HG02759 (cell line): ENCODE data around the gene FAM193A.
"Not testable (repeated sequence)": the region's sequence is repeated elsewhere in the genome, so short reads cannot be mapped to it uniquely, and the experiment has no call there.

Experiments
- ATAC-seq: cut with Tn5 transposase; IDR thresholded peaks from one replicate; pipeline ENCODE4 v1.9.1; 2021; ENCODE audit warnings: mild to moderate bottlenecking, moderate library complexity; ENCODE audit not compliant: unreplicated experiment

The FAM193A gene

DNA sequence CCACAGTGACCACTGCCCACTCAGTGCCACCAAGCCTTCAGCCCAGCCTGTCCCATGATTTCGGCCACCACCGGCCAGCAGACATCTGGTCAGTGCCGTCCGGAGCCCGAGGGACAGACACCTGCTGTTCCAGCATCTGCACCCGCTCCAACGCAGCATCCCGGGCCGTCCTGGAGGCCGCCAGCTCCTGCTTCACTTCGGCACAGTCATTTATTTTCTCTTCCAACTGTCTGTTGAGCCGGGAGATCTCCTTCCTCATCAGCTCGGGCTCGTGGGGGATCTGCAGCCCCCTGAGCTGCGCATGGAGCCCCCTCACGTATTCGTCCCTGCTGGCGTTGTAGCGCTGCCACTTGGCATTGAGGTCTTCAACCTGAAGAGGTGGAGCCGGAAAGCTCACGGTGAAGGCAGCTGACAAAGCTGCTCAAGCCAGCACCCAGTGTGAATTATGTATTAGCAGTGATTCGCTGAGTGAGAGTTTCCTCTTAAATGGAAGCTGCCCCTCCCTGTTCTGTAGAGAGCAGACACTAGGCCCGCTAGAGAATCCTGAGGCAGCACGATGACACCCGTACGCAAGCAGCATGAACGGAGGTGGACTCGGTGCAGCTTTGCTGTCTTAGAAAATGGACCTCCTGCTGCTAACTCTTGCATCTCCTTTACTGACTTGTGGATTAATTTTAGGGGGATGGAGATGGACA, 208.3 kb downstream of the FAM193A start:
- ATAC-seq, result no peak

DNA sequence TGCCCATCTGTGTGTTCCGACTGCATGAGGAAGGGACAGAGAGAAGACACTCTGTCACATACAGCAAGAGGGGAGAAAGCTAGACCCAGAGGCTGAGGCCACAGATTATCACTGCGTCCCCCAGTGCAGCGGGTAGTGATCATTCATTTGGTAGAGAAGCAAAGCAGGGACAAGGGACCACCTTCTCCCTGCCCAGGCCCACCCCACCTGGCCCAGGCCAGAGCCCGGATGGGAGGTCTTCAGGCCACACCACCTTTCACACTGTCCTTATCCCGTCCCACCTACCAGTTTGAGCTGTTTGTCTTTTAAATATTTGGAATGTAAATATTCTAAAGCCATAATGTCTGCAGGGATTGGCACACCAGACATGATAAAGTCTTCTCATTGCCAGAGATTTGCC, 209.1 kb downstream of the FAM193A start:
- ATAC-seq, result no peak

DNA sequence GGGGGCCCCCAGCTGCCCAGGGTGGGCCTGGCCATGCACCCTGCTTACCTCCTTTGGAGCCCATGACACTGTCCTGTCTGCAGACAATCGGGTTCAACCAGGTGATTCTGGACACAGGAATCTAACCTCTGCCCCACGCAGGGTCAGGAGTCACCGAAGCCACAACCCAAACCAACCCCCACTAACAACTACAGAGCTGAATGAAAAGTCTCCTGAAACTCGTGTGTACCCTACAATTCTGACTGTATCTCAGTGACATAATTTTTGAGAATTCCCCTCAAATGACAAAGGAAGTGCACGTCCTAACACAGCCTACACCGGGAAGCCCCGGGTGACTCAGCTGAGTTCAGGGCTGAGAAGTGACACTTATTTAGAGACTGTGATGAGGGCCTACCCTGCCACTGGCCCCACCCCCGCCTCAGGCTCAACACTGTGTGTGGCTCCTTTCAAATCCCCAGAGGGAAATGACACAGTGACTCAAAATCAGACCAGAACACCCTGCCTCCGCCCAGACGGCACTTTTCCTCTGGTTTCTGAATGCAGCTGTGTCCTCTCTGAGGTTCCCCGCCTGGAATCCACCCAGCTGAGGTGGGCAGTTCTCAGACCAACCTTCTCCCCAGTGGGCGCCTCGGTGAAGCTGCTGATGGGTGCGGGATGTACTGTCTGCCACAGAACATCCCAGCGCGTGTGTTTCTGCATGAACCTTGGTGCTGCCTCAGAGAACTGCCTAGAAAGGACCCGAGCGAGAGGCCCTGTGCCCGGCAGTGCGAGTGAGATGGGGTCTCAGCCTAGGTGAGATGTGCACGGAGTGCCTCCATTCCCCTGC, 209.7 kb downstream of the FAM193A start:
- ATAC-seq, result peak; percentile 96

DNA sequence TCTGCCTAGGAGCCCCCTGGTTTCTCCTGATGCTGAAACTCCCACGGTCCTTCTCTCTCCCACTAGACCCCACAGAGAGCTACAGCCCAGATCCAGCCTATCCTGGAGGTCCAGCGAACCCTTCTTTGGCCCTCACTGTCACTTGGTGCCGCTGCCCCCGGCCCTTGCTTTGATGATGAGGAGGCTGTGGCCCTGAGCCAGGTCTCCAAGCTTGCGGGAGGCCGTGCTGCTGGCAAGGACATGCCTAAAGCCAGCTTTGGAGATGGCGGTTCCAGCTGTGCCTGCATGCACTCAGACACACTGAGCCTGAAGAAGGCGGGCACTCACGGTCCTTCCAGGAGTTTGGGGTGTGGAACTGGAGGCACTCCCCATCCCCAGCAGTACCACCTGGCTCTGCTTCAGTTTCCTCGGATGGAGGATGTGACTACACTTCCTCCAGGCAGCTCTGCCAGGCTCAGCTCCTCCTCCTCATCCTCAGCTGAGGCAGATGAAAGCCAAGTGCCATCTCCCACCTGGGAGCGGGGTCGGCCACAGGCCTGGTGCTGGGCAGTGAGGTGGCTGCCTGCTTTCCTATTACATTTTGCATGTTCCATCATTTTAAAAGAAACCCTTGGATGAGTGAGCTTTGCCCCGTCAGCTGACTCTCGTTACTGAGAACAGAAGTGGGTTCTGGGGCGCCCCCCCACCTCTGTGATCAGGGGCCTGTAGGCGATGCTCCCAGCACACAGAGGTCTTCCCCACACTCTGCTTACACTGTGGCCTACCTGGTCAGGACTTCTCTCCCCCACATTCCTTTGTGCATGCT, 210.6 kb downstream of the FAM193A start:
- no peak for ATAC-seq

DNA sequence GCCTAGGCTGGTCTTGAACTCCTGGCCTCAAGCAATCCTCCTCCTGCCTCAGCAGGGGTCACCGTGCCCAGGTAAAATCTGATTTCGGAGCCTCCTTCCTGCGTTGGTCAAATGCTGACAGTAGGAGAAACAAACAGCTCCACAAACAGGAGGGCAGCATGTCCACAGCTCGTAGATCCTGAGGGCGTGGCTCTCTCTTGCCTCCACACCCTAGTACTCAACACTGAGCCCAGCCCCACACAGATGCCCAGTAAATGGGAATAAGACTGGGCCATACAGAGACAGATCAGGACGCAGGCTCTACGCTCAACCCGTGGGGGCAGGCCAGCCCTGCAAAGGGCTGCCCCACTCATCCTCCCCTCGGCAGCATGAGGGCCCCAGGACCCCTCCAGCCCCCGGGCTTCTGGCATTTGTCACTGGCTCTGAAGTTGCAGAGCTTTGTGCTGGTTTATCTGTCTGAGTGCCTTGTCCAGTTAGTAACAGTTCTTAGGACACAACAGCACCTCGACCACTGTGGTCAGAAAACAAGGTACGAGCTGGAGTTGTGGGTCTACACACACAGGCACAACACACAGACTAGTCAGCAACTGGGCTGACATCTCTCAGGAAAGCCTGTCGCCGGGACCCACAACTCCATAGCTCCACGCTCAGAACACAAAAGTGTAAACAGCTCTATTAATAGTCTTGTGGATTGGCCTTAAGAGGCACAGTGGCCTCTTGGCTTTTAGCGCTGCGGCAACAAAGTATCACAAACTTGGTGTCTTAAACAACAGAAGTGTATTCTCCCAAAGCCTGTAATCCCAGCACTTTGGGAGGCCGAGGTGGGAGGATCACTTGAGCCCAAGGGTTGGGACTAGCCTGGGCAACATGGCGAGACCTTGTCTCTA, 214.5 kb downstream of the FAM193A start:
- no peak for ATAC-seq

DNA sequence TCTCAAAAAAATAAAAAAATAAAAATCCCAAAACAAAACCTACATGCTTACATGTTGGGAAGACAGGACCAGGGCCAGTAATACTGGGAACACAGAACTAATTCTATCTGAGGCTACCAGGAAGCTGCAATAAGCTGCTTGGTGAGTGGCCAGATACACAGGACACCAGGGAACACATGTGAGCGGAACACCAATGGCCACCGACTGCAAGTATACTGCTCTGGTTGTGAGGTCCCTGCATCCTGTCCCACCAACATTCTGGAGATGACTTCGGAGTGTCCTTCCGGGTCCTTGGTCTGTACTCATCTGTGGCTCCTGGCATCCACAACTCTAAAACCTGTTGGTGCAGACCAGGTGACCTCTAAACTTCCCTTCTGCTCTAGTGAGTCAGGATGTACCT, 217.0 kb downstream of the FAM193A start:
- no peak for ATAC-seq

DNA sequence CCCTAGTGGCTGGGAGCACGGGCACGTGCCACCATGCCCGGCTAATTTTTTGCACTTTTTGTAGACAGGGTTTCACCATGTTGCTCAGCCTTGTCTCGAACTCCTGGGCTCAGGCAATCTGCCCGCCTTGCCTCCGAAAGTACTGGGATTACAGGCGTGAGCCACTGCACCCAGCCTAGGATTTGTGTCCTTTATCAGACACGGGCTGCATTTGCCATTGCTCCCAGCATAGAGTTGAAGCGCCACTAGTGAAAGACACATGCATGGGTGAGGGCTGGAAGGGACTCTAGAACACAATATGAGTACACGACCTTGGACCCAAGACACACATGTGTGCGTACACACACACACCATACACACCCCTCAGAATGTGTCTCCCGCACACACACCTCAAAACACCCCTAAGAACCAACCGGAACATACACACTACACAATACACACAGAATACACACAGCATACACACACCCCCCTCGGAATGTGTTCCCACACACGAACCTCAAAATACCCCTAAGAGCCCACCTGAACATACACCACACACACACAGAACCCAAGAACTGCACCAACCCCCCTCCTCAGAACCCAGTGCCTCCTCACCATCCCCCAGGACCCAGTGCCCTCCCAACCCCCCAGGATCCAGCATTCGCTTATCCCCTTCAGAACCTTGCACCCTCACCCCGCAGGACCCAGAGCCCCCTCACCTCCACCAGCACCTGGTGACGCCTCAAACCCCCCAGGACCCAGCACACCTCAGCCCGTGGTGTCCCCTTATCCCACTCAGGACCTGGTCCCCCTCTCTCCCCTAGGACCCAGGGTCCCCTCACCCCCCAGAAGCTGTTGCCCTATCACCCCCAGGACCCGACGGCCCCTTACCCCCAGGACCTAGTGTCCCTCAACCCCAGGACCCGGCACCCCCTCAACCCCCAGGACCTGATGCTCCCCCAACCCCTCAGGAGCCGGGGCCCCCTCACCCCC, 218.7 kb downstream of the FAM193A start:
- ATAC-seq, result no peak

DNA sequence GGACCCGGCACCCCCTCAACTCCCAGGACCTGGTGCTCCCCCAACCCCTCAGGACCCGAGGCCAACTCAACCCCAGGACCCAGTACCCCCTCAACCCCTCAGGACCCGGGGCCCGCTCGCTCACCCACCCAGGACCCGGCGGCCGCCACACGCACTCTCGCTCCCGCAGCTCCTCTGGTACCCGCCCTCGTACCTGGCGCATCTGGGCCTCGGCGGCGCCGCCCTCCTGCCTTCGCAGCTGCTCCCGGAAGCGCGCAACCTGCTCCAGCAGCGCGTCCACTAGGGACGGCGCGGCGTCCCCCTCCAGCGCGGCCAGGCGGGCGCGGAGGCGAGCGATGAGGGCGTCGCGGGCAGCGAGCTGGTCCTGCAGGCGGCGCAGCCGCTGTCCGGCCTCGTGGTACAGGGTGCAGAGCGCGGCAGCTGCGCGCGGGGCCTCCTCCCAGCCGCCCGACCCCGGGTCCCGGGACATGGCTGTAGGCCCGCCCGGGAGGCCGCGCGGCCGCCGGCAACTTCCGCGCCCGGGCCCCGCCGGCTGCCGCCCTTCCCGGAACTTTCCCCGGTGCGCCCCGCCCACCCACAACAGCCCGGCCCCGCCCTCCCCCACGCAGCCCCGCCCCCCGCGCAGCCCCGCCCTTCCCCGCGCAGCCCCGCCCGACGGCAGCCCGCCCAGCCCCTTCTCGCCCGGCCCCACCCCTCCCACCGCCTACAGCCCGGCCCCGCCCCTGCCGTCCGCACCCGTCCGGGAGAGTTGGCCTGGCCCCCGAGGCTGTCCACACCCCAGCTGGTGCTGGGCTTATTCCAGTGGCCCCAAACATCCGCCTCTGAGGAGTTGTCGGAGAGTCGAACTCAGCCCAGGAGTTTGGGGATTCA, 219.6 kb downstream of the FAM193A start, which contains the start of gene TNIP2:
Gene TNIP2 (minus strand): TSS at position 516 of the 870 bp plus-strand sequence. CDS start 47 bp downstream, at position 469.
- ATAC-seq, result peak; percentile 79

DNA sequence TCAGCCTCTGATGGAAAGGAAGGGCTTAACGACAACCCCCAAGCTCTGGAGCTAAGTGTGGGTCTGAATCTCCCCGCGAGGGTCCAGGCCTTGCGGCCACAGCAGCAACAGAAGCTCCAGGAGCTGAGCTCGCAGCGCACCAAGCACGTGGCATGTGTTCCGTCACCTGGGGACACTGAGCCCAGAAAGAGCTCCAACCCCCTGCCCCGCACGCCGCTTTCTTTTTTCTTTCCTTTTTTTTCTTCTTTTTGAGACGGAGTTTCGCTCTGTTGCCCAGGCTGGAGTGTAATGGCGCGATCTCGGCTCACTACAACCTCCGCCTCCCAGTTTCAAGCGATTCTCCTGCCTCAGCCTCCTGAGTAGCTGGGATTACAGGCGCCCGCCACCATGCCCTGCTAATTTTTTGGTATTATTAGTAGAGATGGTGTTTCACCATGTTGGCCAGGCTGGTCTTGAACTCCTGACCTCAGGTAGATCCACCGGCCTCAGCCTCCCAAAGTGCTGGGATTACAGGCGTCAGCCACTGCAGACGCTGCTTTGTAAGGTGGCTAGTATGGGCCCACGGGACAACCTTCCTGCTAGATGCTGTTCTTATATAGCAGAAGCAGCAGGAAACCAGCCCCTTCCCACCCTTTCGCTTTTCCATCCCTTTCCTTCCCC, 220.4 kb downstream of the FAM193A start:
- ATAC-seq, result no peak

DNA sequence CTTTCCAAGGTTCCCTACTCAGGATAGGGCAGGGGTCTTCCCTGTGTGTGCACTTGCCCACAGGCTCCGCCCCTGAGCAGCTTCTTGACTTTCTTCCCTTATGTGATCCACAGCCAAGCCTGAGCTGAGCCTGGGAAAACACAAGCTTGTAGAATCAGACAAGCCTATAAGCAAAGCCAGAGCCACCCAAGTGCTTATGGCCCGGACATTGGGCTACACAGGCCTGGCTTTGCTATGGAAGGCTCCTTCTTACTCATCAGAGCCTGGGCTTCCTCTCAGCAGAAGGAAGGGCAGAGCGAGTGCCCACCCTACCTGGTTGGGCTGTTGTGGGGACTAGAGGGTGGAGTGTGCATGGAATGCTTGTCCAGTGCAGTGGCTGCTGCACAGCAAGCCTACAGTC, 221.0 kb downstream of the FAM193A start:
- no peak for ATAC-seq

DNA sequence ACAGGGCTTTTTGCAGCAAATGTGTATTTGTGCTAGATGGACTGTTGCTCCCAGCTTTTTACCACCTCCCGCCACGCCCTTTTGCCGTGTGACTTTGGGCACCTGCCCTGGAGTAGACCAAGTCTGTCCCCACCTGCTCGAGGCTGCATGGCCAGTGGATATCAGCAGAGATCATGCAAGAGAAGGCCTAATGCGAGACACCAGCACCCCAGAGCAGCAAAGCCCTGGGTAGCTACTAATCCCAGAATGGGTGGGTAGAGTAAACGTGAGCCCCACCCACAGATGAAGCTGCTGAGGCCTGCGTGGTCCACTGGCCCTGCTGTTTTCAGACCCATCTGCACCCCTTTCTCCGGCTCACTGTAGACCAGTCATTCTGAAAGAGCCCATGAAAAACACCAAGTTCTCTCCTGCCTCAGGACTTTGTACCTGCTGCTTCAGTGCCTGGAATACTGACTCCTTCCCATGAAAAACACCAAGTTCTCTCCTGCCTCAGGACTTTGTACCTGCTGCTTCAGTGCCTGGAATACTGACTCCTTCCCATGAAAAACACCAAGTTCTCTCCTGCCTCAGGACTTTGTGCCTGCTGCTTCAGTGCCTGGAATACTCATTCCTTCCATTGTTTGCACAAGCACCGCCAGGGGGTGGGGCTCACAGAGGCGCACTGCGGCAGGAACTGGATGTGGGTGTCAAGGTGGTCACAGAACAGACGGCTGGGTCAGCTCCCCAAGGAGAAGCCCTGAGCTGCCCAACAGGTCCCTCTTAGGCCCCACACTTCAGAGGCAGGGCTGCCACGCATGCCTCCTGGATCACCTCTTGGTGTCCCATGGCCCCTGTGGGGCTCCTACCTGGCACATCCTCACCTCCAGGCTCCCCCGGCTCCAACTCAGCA, 224.8 kb downstream of the FAM193A start:
- no peak for ATAC-seq

DNA sequence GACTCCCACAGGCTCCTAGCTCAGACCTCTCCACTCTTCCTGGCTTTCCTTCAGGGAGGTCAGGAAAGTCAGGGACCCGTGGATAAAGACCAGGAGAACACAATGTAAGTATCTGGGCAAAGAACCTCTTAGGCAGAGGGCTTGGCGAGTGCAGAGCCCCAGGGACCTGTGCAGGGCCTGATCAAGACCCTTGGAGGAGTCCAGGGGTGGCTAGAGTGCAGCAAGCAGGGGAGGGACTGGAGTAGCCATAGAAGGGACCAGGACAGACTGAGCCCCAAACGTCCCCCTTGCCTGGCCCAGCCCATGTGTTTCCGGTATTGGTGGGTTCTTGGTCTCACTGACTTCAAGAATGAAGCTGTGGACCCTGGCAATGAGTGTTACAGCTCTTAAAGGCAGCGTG, 225.6 kb downstream of the FAM193A start:
- ATAC-seq, result no peak

DNA sequence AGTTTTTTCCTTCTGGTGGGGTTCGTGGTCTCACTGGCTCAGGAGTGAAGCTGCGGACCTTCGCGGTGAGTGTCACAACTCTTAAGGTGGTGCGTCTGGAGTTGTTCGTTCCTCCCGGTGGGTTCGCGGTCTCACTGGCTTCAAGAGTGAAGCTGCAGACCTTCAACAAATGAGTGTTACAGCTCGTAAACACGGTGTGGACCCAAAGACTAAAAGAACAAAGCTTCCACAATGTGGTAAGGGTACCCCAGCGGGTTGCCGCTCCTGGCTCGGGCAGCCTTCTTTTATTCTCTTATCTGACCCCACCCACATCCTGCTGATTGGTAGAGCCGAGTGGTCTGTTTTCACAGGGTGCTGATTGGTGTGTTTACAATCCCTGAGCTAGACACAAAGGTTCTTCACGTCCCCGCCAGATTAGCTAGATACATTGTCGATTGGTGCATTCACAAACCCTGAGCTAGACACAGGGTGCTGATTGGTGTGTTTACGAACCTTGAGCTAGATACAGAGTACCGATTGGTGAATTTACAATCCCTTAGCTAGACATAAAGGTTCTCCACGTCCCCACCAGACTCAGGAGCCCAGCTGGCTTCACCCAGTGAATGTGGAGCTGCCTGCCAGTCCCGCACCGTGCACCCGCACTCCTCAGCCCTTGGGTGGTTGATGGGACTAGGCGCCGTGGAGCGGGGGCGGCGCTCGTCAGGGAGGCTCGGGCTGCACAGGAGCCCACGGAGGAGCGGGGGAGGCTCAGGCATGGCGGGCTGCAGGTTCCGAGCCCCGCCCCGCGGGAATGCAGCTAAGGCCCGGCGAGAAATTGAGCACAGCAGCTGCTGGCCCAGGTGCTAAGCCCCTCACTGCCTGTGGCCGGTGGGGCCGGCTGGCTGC, 226.3 kb downstream of the FAM193A start:
- ATAC-seq, result not testable (repeated sequence)

DNA sequence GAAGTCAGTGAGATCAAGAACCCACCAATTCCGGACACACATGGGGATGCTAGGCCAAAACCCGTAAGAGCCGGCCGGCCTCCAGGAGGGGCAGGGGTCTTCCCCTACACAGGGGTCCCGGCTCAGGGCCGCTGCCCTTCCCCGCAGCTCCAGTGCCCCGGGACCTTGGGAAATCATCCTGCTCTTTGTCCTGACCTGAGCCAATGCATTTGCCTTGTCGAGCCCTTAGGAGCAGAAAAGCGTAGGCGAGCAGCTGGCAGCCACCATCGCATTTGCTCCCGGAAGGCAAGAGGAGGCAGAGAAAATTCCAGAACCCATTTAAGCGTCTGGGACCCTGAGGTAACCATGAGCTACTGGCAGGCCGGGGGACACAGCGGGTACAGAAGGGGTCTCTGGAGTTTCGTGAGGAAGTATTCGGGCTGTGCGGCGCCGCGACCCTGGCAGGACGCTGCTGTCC, 227.1 kb downstream of the FAM193A start:
- no peak for ATAC-seq

DNA sequence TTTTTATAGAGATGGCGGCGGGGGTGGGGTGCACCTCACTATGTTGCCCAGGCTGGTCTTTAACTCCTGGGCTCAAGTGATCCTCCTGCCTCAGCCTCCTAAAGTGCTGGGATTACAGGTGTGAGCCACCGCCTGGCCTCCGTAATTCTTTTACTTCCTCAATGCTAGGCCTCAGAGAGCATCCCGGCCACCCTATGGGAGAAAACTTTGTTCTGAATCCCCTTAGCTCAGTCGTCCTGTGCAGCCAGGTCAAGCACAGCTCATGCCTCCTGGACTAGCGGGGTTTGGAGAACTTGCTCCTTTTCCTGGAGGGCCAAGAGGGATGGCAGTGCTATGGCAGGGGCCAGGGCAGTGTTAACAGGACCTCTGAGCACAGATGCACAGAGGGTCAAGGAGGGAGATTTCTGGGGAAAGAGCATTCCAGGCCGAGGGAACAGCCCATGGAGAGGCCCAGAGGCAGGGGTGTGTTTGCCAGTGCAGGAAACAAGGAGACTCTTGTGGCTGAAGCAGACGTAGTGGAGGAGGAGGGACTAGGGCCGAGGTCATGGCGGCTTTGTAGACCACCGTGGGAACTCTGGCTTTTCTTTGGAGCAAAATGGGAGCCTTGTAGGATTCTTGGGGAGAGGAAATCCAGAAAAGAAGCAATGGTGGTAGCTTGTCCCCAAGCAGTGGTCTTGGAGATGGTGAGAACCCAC, 229.5 kb downstream of the FAM193A start:
- ATAC-seq, result no peak
